ENCODE results near the gene SAMD4A. TPM values are rescaled to one million over a fixed set of nuclear protein-coding genes. Genes with fewer than 3 reads are reported as not detected.

Gene SAMD4A
- total and polyA plus RNA-seq, 8 donors: 4.5 to 40.5 (median 8.0) TPM

DNA sequence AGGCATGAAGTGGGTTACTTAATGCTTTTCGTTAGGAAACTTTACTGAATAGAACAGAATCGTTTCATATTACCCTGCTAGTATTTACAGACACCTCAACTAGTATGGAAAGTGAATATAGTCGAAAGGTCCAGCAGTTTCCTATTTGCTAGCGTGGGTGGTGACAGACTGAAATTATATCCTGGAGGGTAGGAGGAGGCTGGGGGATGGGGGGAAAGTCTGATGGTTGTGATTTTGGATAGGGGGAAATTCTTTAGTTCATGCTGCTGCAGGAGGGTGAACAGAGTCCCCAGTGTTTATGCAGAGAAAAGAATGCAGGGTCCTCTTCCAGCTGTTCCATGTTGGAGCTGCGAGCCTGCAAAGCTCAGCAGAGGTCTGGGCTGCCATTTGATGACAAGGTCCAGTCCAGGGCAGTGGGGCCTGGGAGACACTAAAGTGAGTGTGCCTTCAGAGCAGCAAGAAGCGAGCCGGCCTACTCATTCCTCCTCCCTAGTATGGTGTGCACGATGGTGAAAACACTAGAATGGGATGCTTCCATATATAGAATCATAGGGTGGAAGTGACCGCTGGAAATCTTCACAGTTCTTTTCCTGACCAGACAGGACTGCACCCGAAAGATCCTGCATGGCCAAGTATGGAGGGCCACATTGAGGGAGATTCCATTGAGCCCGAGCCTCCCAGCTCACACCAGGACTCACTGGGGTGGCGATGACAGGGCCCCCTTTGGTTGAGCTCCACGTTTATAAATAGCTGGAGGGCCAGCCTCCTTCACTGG, 2.1 kb downstream of the SAMD4A start:
- H3K4me3 ChIP-seq: peak overlapping the region in 1 of 2 donors; percentile 86
- intact Hi-C loops (cut with DNase I): loop anchor here in 1 of 2 donors (5.0 kb wide), 1 partner anchor 203 kb away; no protein-coding TSS in a partner anchor

DNA sequence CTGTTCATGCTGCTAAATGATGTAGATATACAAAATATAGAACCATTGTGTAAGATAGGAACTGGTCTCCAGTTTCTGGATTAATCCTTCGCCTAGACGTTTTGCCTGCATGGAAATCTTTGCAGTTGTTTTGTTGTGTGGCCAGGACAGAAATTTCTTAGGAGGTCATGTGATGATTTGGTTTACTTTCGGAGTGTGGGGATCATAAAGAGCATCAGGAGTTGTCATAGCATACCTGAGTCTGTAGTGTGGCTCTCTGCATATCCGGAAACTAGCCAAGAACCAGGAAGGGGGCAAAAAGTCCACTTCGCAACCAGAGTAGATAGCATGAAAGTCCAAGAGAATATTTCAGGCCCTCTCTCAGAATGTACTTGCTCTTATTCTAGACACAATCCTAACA, 3.1 kb downstream of the SAMD4A start:
- peaks cover 0 to 12% of the 10 kb centered on the region in 2 donors for H3K9me3 ChIP-seq
- no peak for TF ChIP-seq CTCF (IDR thresholded peaks at IDR 0.05)
- intact Hi-C loops (cut with DNase I): loop anchor here in 1 of 2 donors (10.0 kb wide), 2 partner anchors 65 to 125 kb away; no protein-coding TSS in a partner anchor
- no peaks in the 10 kb centered on the region for H3K36me3 ChIP-seq
- no peak for ATAC-seq
- peaks cover 0 to 55% of the 10 kb centered on the region in 2 donors for H3K27me3 ChIP-seq
- H3K27ac ChIP-seq: no peak overlapping the region
- peak overlapping the region in 1 of 2 donors; percentile 0 for H3K4me3 ChIP-seq
- DNase-seq: no peak
- peaks cover 12 to 47% of the 10 kb centered on the region in 2 donors for H3K4me1 ChIP-seq

More for the DNA sequence above, 2.1 kb downstream of the SAMD4A start:
- H3K4me1 ChIP-seq: peaks cover 19 to 57% of the 10 kb centered on the region in 2 donors
- H3K27me3 ChIP-seq: peaks cover 0 to 63% of the 10 kb centered on the region in 2 donors
- ATAC-seq (no peak), DNase-seq (peak in 2 of 4 donors; percentile 26 to 31)
- peaks cover 0 to 12% of the 10 kb centered on the region in 2 donors for H3K9me3 ChIP-seq
- no peaks in the 10 kb centered on the region for H3K36me3 ChIP-seq
- no peak overlapping the region for H3K27ac ChIP-seq
- TF ChIP-seq CTCF (IDR thresholded peaks at IDR 0.05): no peak

DNA sequence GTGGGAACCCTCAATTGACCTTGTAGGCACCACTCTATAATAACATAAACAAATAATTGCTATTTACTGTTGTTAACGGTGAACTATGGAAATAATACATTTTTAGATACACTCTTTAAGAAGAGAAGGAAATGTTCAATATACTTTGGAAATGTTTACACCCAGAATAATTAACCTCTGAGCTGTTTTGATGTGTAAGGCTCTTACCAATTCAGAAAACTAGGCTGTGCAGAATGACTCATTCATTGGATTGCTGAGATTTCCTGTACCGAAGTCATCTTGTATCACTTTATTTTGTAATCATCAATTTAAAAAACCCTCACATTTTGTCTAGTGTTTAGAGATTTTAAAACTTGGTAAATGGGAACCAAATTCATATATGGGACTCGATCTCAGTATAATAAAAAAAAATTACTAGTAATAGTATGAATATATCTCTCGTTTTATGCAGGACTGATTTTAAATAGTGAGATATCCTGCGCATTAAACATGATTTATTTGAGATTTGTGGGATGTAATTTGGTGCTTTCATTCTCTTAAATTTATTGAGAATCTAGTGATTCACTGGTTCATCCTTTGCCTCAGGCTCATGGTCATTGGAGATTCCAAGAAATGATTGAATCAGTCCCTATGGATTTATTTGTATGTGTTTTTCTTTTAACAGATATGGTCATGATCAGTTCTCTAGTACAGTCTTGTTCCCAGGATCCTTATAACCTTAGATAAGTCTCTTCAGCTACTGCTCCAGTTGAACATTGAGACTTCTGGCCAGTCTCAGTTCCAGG, 3.9 kb downstream of the SAMD4A start:
- intact Hi-C loops (cut with DNase I): loop anchor here in 1 of 2 donors (10.0 kb wide), 2 partner anchors 64 to 124 kb away; no protein-coding TSS in a partner anchor
- peaks cover 0 to 48% of the 10 kb centered on the region in 2 donors for H3K27me3 ChIP-seq
- no peaks in the 10 kb centered on the region for H3K36me3 ChIP-seq
- no peak overlapping the region for H3K4me3 ChIP-seq
- no peak for TF ChIP-seq CTCF (IDR thresholded peaks at IDR 0.05)
- ATAC-seq (no peak), DNase-seq (no peak)
- H3K27ac ChIP-seq: no peak overlapping the region
- H3K9me3 ChIP-seq: peaks cover 0 to 12% of the 10 kb centered on the region in 2 donors
- H3K4me1 ChIP-seq: peaks cover 12 to 39% of the 10 kb centered on the region in 2 donors

- peak in 1 of 2 donors; percentile 26 for TF ChIP-seq CTCF (IDR thresholded peaks at IDR 0.05)
- no peak for DNase-seq
Observed at GRCh38 chr14:54572316-54572715, 5.4 kb downstream of the SAMD4A start.

More at GRCh38 chr14:54572316-54572715, 5.4 kb downstream of the SAMD4A start:
- Histone ChIP-seq H3K4me3 (no peak overlapping the region), H3K27me3 (peaks cover 0 to 33% of the 10 kb centered on the region in 2 donors), H3K27ac (no peak overlapping the region), H3K36me3 (no peaks in the 10 kb centered on the region), H3K9me3 (peaks cover 0 to 12% of the 10 kb centered on the region in 2 donors), H3K4me1 (peaks cover 12 to 30% of the 10 kb centered on the region in 2 donors)
- no peak for ATAC-seq
- intact Hi-C loops (cut with DNase I): loop anchor here in 1 of 2 donors (10.0 kb wide), 2 partner anchors 62 to 122 kb away; no protein-coding TSS in a partner anchor

Measured in left lung (tissue), 10 donors.